HG02870 (cell line): Measurements from ENCODE around the gene ABCC8.
A peak's percentile ranks its signal among the peaks of the same experiment; 100 is the strongest.

Experiments
- ATAC-seq: cut with Tn5 transposase; IDR thresholded peaks from one replicate; pipeline ENCODE4 v1.9.1; 2021; ENCODE audit warnings: mild to moderate bottlenecking, moderate library complexity; ENCODE audit not compliant: unreplicated experiment

ABCC8 gene

DNA sequence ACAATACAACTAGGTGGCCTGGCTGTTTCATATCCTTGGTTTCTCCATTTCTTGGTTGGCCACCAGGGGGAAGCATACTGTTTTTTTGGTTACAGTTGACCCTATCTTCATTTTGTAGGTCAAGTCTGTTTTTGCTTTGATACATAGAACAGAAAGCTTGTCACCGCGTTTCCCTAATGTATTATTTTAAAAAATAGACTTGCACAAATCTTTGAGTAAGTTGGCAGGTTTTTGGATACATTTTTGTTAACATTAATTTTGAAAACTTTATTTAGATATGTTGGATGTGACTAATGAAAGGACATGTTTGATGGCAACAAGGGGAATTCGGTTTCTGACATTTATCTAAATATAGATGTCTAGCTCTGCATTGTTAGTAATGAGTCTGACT lies 122.0 kb downstream of the ABCC8 start:
- peak; percentile 43 for ATAC-seq

DNA sequence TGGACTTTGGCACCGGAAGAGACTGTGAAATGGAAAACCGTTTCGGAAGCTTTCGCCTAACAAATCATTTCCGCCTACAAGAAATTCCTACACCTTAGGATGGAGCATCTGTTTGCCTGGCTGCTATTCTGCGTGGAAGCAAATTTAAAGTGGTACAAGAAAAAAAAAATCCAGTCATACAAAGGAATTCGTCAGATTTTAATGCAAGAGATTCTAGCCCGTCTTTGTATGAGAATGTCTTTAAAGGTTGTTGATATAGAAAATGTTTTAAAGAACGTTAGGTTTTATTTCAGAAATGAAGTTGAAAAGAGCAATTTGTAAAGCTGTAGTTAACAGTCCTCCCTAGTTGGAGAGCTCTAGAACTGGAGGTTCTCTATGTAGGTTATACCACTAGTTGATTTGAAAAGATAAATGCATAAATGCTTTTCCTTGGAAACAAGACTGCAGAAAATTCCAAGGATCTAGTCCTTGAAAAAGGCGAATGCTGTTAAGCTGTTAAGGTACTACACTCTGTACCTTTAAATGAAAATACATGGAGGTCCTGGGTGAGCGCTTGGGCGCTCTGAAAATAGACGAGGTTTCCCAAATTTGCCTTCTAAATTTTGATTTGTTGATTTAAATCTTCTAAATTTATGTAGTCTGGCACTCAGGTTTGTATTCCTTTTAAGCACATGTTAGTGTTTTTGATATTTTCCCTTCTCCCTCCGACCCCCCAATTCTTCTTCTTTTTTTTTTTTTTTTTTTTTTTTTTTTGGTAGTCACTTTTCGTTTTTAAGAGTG lies 122.6 kb downstream of the ABCC8 start:
- ATAC-seq: no peak

DNA sequence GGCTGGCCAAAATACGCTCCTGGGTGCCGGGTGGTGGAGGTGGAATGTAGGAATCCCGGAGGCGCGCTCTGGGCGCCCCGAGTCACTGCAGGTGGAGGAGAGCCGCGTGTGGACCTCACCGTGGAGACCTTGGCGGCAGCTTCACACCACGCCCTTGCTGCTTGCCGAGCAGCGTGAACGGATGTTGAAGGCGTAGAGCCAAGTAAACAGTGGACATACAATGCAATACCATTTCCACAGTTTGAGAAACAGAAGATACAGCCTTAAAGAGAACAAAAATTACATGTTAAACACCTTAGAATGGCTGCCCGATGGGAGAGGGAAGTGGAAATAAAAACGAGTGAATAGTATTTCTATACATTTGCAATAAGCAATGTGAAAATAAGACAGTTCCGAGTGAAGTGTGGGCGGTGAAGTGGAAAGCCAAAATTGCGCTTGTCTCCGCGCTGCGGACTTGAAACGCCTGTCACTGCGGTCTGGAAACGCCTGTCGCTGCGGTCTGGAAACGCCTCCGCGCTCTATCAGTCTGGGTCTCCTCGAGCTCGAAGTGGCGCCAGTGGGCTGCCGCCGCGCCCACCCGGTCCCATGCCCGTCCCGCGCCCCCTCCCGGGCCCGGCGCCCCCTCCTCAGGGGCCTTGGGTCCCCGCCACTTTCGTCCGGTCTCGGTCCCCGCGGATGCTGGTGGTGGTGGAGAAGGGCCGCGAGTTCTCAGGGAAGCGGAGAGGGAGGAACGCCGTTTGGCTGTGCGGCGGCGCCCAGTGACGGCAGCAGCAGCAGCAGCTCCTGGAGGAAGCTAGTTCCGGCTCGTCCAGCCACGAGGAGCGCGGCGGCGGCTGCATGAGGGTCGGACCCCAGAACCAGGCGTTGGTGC lies 123.5 kb downstream of the ABCC8 start:
- ATAC-seq: no peak

DNA sequence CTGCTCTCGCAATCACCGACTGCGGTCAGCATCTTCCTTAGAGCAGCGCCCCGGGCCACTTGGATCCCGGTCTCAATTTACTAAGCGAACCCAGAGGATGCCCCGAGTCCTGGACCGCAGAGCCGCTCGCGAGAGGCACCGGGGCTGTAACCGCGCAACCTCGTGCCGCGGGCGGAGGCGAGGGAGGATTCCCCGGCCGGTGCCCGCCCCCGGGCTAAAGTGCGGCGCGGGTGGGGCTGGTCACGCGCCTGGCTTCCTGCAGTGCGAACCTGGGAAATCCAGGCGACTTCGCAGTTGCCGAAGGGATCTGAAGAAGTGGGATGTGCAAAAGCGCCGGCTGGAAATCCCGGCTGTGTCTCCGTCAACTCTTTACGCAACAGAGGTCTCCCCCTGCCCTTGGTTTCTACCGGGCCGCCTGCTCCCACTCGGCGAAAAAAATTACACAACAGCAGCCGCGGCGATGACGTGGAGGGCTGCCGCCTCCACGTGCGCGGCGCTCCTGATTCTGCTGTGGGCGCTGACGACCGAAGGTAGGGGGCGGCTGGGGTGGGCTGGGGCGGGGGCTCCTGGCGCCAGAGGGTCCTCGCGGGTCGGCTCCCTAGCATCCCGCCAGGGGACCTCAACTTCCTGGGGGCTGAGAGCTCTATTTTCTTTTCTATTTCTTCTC lies 125.0 kb downstream of the ABCC8 start, which contains the start of gene NCR3LG1:
NCR3LG1 (plus strand) TSS at position 291 of the 667 bp plus-strand sequence; CDS start at position 461, 170 bp downstream.
- no peak for ATAC-seq

DNA sequence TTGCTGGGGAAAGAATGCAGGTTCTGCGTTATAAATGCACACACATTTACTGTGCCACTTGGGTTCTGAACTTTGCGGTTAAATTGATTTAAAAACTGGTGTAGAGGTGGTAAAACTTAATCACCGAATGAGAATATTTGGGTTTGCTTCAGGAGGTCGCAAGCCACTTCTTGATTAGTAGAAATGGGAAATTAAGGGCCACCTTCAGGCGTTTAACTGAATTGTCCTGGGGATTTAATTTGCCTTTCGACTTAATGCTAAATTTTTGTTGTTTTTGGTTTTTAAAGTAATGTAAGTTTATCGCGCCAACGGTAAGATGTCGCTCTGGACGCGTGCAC lies 125.5 kb downstream of the ABCC8 start:
- no peak for ATAC-seq

DNA sequence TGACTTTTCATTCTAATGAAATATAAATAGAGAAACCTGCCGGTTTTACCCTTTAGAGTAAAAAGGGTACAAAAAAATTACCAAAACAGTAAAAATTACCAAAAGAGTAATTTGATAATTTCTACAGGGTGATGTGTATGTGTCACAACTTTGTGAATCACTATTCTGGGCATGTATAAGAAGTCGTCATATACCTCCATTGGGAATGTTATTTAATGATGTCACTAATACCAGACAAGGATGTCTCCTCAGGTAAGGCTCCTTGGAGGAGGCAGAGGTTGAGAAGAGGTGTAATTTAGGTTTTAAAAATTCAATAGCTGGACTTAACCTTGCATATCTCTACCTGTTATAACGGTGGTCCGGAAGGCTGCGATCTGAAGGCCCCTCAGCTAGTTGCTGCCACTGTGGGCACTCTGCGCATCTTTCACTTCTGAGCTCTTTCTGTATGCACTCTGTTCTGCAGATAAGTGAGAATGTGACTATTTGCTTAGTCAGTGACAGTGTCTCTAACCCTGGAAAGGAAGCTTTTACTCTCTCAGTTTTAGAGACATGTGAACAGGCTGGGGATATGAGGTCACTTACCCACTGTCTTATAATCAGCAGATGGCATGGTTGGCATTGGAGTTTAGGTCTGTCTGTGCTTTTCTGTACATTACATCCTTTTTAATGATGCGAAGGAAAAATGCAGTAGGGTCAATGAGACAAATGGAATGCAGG lies 126.0 kb downstream of the ABCC8 start:
- ATAC-seq: no peak

DNA sequence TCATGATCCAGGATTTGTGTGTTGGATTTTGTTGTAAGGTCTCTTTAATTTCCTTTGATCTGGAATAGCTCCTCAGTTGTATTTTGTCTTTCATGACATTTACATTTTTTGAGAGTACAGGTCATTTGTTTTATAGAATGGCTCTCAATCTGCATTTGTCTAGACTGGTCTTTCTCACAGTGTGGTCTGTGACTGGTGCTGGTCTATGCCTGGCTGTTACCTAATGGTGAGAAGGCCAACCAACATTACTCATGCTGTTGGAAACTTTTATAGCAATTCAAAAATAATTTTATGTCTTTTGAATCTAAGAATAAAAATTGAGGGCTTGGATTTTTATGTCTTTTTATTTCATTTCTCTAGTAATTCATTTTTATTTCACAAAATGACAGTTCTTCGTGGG lies 129.0 kb downstream of the ABCC8 start:
- ATAC-seq: no peak

DNA sequence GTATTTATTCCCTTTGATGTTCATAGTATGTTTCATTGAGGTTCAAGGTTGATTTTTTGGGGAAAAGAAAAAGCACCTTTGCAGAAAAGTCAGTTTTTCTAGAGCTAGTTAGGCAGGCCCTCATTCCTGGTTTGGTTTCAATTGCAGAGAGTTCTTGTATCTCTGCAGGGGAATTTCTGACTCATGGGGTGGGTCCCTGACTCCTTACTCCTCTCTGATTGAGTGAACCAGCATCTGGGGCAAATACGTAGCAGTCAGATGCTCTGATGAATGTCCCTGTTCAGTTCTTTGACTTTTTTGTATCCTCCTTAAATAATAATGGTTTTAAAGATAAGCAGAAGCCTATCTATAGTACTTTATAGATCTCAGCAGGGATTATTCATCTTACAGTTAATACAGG lies 132.7 kb downstream of the ABCC8 start:
- no peak for ATAC-seq

DNA sequence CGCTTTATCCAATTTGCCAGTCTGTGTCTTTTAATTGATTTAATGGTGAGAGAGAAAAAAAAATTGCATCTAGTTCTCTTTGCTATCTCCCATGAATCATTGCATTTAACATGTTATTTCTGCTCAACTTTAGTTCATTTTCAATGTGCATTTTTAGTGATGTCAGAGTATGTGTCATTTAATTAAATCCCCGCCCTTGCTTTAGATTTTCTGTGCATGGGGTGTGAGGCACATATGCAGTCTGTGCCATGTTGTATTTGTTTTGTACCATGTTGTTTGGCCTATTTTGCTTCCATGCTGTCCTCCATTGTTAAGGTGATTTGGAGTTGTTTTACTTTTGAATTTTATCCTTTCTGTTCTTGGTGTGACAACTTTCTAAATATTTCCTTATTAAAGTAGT lies 133.4 kb downstream of the ABCC8 start:
- no peak for ATAC-seq
